Anterior cingulate cortex (tissue), 58 donors: ENCODE results near the gene PTPN2.

ENCODE experiments used
- DNase-seq, 58 donors: peaks; one replicate each; lab custom pipeline; 2025; lab: John Stamatoyannopoulos, UW

The PTPN2 gene

DNA sequence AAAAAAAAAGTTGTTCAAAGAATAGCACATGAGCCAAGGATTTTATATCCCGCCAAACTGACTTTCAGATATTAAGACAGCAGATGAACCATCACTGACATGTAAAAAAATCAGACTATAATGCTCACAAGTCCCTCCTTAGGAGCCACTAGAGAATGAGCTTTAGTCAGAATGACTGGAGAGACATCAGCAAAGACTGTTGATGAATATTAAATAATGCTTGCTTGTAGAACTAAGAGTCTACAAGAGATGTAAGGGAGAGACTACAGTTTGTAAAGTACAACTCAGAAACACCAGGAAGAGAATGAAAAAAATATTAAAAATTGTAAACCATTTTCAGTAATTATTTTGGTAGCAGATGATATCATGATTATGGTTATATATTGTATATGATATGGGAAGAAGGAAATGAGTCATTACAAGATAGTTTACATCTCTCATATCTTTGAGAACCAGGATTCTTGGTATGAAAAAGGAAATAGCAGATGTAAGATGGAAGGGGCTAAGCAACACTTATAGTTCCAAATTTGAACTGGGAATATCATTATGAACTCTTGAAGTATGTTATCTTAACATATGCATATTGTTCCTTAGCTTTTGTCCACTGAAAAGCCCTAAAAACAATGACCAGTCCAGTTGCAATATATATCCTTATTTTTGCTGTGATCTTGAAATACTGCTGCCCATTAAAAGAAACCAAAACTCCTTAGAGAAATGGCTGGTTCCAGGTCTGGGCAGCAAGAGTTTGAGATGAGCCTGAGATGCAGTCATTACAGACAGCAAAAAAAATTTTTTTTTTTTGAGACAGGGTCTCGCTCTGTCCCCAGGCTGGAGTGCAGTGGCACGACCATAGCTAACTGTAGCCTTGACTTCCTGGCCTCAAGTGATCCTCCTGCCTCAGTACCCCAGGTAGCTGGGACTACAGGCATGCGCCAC is 55.7 kb downstream of the PTPN2 start:
- DNase-seq = no peak

GRCh38 chr18:12827588-12827987 is 56.4 kb downstream of the PTPN2 start:
- DNase-seq = no peak

GRCh38 chr18:12825230-12825629 is 58.8 kb downstream of the PTPN2 start:
- no peak for DNase-seq

- DNase-seq = no peak
These were observed 60.1 kb downstream of the PTPN2 start for GRCh38 chr18:12823892-12824291.

DNA sequence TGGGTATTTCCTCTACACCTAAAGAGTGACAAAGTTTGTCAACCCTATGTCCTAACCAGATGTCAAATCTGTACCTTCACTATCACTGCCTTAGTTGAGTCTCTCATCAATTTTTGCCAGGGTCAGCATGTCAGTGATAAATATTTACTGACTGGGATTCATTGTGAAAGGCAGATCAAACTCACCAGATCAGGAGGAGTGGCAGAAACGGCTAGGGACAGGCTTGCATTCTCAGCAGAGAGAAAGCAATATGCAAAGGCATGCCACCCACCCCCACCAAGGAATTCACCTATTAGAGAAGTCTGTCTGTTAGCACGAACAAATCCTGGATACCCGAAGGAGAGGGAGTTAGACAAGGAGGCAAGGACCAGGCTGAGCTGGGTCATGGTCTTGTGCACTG is 62.6 kb downstream of the PTPN2 start:
- no peak for DNase-seq

DNA sequence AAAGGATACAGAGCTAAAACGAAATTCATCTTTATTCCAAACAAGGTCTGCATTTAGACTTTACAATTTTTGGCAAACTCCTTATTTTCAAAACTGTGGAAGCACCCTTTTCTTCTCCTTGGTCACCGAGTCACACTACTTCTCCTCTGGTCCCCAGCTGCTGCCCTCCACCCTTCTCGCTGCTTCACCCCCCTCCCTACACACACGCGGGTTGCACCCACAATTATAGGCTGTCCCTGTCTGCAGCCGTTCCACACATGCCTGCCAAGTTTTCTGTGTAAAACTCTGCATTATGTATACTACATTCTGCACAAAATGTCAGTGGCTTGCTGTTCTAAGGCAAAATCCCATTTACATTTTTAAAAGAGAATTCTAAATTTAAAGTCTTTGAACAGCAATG is 63.5 kb downstream of the PTPN2 start:
- peak in 34 of 58 donors; percentile 5 to 54 (median 24) for DNase-seq

- DNase-seq = no peak
These were observed 64.2 kb downstream of the PTPN2 start for GRCh38 chr18:12819841-12820240.

DNA sequence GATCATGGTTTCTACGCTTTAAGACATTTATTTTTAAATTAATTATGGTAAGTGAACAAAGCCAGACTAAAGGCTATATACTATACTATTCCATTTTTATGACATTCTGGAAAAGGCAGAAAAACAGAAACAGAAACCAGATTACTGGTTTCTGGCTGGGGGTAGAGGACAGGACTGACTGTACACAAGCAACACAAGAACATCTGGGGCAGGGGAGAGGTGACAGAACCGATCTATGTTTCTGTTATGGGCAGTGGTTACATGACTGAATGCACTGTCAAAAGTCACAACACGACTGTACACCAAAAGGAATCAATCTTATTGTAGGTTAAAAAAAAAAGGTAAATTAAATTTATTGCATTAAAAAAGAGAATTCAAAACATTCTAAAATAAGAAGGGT is 64.7 kb downstream of the PTPN2 start:
- no peak for DNase-seq

- no peak for DNase-seq
These were observed 65.8 kb downstream of the PTPN2 start for GRCh38 chr18:12818243-12818642.

DNA sequence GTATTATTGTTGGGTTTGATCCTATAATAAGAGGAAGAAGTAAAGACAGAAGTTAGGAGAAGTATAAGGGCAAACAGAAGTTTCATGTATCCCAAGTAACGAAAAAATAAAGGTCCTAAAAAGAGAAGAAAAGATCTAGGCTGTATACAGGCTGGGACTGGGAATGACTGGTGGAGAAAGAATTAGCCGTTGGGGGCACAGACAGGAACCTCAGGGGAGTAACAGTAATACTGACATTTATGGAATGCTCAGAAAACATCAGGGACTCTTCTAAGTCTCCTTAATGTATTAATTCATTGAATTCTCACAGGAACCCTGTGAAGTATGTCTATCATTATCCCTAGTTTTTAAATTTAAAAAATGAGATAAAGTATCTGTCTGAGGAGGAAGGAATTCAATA is 67.6 kb downstream of the PTPN2 start:
- no peak for DNase-seq

- DNase-seq = no peak
These were observed 72.7 kb downstream of the PTPN2 start for GRCh38 chr18:12811191-12811950.

GRCh38 chr18:12803069-12803936 is 80.7 kb downstream of the PTPN2 start:
- DNase-seq = no peak

- DNase-seq = no peak
These were observed 81.5 kb downstream of the PTPN2 start for GRCh38 chr18:12802538-12802937.

DNA sequence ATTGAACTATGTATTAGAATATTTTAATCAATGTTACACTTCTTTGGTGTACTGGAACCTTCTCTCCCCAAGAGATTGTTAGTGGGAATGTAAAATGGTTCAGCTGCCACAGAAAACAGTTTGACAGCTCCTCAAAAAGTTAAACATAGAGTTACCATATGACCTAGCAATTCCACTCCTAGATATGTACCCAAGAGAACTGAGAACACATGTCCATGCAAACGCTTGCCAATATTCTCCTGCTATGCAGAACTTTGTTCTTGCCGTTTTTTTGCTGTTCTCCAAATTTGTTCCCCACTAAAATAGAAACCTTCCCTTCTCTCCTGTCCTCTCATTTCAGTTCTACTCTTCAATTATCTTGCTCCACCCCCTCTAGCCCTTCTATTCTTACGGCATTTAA is 87.6 kb downstream of the PTPN2 start:
- DNase-seq = no peak

GRCh38 chr18:12791610-12792009 is 92.4 kb downstream of the PTPN2 start:
- DNase-seq = no peak

DNA sequence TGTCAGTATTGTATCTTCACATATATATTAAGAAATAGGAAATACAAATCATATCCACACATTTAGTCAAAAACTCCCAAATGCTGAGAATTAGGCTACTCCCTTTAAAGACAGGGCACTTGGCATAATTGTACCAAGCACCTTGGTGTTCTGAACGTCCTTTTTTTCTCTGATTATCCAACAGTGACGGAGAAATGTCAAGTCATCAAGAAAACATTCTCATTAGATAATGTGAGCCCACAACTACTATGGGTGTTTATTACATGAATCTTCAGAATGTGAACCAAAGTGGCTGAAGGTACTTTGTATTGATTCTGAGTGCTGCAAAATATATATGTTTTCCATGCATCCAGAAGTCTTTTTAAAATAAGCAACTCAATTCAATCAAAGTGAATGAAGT is 97.4 kb downstream of the PTPN2 start:
- DNase-seq = no peak

DNA sequence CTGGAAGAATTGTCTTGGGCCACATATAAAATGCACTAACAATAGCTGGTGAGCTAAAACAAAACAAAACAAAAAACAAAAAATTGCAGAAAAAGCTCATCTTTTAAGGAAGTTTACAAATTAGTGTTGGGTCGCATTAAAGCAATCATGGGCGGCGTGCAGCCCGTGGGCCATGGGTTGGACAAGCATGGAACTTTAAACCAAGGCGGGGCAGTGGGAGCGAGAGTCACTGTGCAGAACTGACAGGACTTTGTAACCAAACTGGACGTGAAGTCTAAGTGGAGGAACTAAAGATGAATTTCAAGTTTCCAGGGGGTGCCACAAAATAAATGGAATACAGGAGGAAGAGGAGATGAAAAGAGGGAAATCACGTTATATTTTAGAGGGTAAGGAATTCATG is 100.5 kb downstream of the PTPN2 start:
- no peak for DNase-seq

DNA sequence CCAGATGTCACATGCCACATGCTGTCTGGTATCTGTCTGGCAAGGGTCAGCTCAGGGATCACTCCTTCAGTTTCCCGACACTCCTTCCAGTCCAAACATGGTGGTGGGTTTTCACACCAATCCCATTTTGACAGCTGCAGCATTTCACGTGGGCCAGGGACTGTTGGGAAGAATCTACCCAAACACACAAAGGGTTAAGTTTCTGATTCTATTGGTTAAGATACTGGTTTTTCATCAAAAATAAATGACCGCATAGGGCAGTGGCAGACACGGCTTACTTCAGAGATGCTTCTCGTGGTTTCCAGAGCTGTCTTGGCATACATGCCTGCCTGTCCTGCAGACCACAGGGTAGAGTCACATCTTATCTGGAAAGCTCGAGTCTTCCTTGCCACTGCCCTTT is 101.5 kb downstream of the PTPN2 start:
- no peak for DNase-seq

DNA sequence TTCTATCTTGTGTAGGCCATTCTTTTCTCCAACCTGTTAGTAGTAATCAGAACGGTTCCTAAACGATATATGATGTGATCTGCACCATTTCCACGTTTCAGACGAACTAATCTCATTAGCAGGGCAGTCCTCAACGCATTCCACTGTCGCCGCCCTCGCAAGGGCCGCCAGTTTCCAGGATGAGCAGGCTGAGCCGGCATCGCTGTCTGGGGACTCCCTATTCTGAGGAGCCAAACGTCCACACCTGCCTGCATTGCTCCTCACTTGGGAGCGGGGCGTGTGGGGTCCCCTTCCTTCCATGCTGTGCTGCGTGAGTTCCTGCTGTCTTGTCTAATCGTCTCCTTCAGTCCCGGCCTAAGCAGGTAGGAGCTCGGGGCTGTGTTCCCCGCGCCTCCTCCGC is 104.6 kb downstream of the PTPN2 start:
- DNase-seq = no peak

- no peak for DNase-seq
These were observed 105.0 kb downstream of the PTPN2 start for GRCh38 chr18:12779043-12779442.

DNA sequence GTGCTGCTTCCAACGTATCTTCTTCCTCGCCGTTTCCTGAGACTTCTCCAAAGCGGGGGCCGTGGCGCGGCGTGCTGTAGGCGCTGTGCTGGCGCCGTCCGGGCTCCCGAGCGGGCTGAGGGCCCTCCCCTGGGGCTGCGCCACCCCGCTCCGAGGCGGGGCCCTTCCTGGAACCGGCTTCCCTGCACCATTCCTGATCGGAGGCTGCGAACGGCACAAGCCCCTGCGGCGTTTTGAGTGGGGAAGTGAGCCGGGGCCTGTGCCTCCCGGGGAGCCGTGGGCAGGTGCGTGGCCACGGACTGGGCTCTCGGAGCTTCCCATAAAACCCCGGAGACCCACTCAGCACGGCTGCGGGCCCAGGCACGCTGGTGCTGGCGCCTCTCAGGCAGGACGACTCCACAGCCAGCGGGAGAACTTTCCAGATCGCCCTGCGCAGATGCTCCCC is 106.5 kb downstream of the PTPN2 start:
- no peak for DNase-seq
